ENCODE results near the gene PEF1.

PEF1 gene

DNA sequence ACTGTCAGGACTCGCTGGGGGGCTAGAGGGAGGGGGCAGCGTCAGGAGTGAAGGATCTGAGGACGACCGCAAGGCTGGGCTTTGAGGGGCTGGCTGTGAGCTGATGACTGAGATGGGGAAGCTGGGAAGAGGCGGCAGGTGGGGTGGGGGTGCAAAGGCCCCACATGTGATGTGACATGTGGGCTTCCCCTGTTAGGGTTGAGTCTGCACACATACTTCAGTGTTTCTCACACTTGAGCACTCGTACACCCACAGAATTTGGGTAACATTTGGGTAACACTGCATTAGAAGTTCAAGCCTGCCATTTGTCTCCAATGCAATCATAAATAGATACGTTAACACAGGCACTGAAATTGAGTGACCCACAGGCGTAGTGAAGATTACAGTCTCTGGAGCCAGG, 42.9 kb upstream of the PEF1 start:
- Histone ChIP-seq H3K9me3 (replicated peaks in 1 of 11) (no peaks in the 10 kb centered on the region), H3K27me3 (no peaks in the 10 kb centered on the region; a peak in 1 of 22 replicates), H3K27ac (no peak overlapping the region), H3K36me3 (no peaks in the 10 kb centered on the region), H3K4me2 (no peak overlapping the region), H3K4me1 (peaks cover 0 to 17% (median 7%) of the 10 kb centered on the region in 10 experiments; a peak in 11 of 20 replicates), H3K4me3 (no peak overlapping the region), H3K9ac (no peak overlapping the region), H4K20me1 (peaks cover 0 to 11% (median 0%) of the 10 kb centered on the region in 11 experiments; a peak in 1 of 22 replicates)
- no peak for TF ChIP-seq Cebpa-rat (IDR thresholded peaks at IDR 0.05)

DNA sequence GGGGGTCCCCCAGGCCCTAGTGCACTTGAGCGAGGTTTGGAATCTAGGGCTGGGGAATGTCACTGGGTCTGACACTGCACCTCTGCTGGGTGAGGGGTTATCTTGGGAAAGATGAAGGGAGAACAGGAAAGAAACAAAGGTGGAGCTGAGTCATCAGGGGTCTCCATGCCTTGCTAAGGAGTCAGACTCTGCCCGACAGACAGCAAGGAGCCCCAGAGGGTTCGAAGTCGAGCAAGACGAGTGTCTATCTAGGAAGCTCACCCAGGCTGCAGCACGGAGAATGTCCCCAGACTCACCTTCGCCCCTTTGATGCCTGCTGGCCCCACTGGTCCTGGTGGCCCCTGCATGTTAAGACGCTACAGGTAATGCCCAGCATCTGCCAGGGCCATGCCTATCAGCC, 41.1 kb upstream of the PEF1 start:
- Histone ChIP-seq H3K4me2 (no peak overlapping the region), H3K9me3 (replicated peaks in 1 of 11) (no peaks in the 10 kb centered on the region), H3K9ac (no peak overlapping the region), H3K27me3 (no peaks in the 10 kb centered on the region; a peak in 1 of 22 replicates), H3K4me1 (peaks cover 0 to 18% (median 9%) of the 10 kb centered on the region in 10 experiments; a peak in 12 of 20 replicates), H4K20me1 (peaks cover 0 to 11% (median 0%) of the 10 kb centered on the region in 11 experiments; a peak in 1 of 22 replicates), H3K36me3 (no peaks in the 10 kb centered on the region), H3K27ac (no peak overlapping the region), H3K4me3 (no peak overlapping the region)
- TF ChIP-seq Cebpa-rat (IDR thresholded peaks at IDR 0.05), result no peak

DNA sequence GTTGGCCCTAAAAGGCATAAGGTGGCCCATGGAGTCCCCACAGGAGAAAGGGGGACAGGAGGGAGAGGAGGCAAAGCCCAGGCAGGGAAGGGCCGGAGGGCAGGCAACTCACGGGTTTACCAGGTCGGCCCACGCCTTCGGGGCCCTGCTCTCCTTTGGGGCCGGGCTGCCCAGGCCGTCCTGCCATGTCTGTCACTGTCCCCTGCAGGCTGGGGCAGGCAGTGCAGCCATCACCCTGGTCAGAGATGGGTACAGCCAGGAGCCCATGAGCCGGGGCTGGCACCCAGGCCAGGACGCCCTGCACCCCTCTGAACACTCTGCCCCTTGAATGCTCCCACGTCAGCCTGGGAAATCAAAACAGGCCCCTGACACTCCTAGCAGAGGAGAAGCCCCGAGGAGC, 39.3 kb upstream of the PEF1 start:
- Histone ChIP-seq H3K4me2 (no peak overlapping the region), H3K4me1 (peaks cover 0 to 8% (median 0%) of the 10 kb centered on the region in 10 experiments; a peak in 2 of 20 replicates), H3K27me3 (no peaks in the 10 kb centered on the region; a peak in 1 of 22 replicates), H3K27ac (no peak overlapping the region), H4K20me1 (peaks cover 0 to 11% (median 0%) of the 10 kb centered on the region in 11 experiments; a peak in 1 of 22 replicates), H3K36me3 (no peaks in the 10 kb centered on the region), H3K9me3 (replicated peaks in 1 of 11) (no peaks in the 10 kb centered on the region), H3K9ac (no peak overlapping the region), H3K4me3 (no peak overlapping the region)
- TF ChIP-seq Cebpa-rat (IDR thresholded peaks at IDR 0.05), result no peak

DNA sequence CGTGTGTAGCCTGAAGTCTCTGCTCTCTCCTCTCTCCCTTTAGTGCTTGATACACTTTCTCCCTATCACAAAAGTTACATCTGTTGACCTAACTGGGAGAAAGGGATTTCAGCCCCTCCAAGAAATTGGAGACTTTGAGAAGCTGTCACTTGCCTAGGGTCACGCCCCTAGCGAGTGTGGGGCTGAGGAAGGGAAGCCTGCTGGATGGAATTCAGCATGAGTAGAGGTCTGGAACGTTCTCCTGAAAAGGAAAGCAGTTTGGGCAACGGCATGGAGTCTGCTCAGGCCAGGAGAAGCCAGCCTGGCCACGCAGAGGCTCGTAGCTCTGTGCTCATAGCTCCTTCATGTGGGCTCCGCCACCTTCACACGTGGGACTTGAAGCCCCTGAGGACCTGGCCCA, 36.7 kb upstream of the PEF1 start:
- no peak for TF ChIP-seq Cebpa-rat (IDR thresholded peaks at IDR 0.05)
- no peaks in the 10 kb centered on the region for H3K9me3 ChIP-seq (replicated peaks in 1 of 11)
- no peaks in the 10 kb centered on the region; a peak in 1 of 22 replicates for H3K27me3 ChIP-seq
- no peak overlapping the region for H3K9ac ChIP-seq
- H3K4me2 ChIP-seq, result peak overlapping the region in 2 of 11 experiments; percentile 4 to 42; a peak in 1 of 22 replicates
- no peak overlapping the region for H3K27ac ChIP-seq
- no peak overlapping the region for H3K4me3 ChIP-seq
- H3K4me1 ChIP-seq, result peaks cover 0 to 10% (median 0%) of the 10 kb centered on the region in 10 experiments; a peak in 3 of 20 replicates
- no peaks in the 10 kb centered on the region for H3K36me3 ChIP-seq
- peaks cover 0 to 11% (median 0%) of the 10 kb centered on the region in 11 experiments; a peak in 1 of 22 replicates for H4K20me1 ChIP-seq

DNA sequence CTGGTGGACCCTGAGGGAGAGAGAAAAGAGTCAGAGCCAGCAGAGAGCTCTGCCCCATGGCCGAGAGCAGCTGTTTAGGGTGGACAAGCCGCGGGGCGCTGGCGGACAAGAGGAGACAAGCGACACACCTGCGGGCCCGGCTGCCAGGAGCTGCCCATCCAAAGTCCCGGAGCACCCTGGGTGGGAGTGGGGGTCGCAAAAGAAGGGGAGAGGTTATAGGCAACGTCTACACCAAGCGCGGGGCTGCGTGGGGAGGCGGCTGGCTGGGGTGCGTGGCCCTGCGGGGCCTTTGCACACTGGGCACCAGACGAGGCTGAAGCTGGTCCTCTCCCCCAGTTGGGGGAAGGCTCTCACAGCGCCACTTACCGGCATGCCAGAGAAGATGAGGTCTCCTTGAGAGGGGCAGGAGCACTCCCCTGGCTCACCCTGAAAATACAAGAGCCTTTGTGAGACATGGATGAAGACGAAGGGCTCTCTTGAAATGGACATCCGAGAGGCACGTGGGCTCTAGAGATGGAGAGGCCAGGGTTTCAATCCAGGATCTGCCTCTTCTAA, 35.1 kb upstream of the PEF1 start:
- Histone ChIP-seq H3K4me1 (peaks cover 0 to 10% (median 0%) of the 10 kb centered on the region in 10 experiments; a peak in 3 of 20 replicates), H3K27me3 (no peaks in the 10 kb centered on the region; a peak in 1 of 22 replicates), H3K36me3 (no peaks in the 10 kb centered on the region), H3K9me3 (replicated peaks in 1 of 11) (no peaks in the 10 kb centered on the region), H3K27ac (no peak overlapping the region), H3K4me2 (no peak overlapping the region), H3K9ac (no peak overlapping the region), H3K4me3 (no peak overlapping the region), H4K20me1 (peaks cover 0 to 11% (median 0%) of the 10 kb centered on the region in 11 experiments; a peak in 1 of 22 replicates)
- no peak for TF ChIP-seq Cebpa-rat (IDR thresholded peaks at IDR 0.05)

DNA sequence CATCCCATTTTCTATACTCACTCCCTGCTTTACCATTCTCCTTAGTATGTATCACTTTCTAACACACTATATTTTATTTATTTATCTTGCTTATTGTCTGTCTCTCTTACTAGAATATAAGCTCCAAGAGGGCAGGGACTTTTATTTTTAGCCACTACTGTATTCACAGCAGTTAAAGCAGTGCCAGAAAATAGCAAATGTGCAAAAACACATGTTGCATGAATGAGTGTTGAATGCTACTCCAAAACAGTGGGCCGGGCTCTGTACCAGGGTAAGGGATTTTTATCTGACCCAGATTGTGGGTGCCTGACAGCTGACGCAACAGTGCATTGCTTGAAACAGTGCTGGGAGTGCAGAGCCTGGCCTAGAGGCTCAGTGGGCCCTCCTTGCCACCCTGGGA, 34.4 kb upstream of the PEF1 start:
- H3K36me3 ChIP-seq, result no peaks in the 10 kb centered on the region
- H3K27ac ChIP-seq, result no peak overlapping the region
- H3K9me3 ChIP-seq (replicated peaks in 1 of 11), result no peaks in the 10 kb centered on the region
- H3K9ac ChIP-seq, result no peak overlapping the region
- peaks cover 0 to 10% (median 0%) of the 10 kb centered on the region in 10 experiments; a peak in 3 of 20 replicates for H3K4me1 ChIP-seq
- H3K4me2 ChIP-seq, result no peak overlapping the region
- H4K20me1 ChIP-seq, result peaks cover 0 to 7% (median 0%) of the 10 kb centered on the region in 11 experiments; a peak in 1 of 22 replicates
- H3K4me3 ChIP-seq, result no peak overlapping the region
- TF ChIP-seq Cebpa-rat (IDR thresholded peaks at IDR 0.05), result no peak
- H3K27me3 ChIP-seq, result no peaks in the 10 kb centered on the region

DNA sequence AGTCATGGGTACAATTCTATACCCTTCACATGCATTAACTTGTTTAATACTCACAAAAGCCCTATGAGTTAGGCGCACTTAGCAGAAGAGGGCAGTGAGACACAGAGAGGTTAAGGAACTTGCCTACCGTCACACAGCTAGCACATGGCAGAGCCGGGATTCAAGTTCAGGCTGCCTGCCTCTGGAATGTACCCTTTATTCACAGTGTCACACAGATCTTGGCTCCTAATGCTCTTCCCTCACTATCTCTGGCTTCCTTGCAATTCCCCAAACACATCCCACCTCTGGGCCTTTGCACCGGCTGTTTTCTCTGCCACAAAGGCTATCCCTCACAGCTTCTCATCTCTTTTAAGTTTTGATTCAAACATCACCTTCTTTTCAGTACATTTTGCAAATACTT, 34.0 kb upstream of the PEF1 start:
- Histone ChIP-seq H3K36me3 (no peaks in the 10 kb centered on the region), H3K27me3 (no peaks in the 10 kb centered on the region)
- TF ChIP-seq Cebpa-rat (IDR thresholded peaks at IDR 0.05), result no peak

DNA sequence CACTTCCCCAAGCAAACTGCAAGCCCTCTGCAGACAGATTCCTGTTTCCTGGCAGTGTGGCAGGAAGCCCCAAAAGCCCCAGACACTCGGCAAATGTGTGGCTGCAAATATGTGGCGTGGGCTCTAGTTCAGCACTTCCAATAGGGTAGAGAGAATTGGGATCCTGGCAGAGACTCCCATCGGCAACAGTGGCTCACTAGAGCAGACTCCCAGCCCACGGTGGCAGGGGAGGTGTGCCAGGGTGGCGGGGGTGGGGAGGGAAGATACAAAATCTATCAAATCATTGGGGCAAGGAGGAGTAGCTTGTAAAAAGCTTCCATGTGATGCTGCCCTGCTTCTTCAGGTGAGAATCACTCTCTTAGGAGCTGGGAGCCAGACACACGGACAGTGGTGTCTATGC, 33.3 kb upstream of the PEF1 start:
- H3K9ac ChIP-seq, result no peak overlapping the region
- no peak overlapping the region for H3K27ac ChIP-seq
- H3K4me2 ChIP-seq, result no peak overlapping the region
- peaks cover 0 to 4% (median 0%) of the 10 kb centered on the region in 11 experiments; a peak in 2 of 22 replicates for H4K20me1 ChIP-seq
- no peaks in the 10 kb centered on the region for H3K36me3 ChIP-seq
- H3K4me3 ChIP-seq, result no peak overlapping the region
- peaks cover 0 to 3% (median 0%) of the 10 kb centered on the region in 11 experiments; a peak in 1 of 22 replicates for H3K27me3 ChIP-seq
- no peak for TF ChIP-seq Cebpa-rat (IDR thresholded peaks at IDR 0.05)
- H3K4me1 ChIP-seq, result peaks cover 0 to 10% (median 0%) of the 10 kb centered on the region in 10 experiments; a peak in 3 of 20 replicates
- H3K9me3 ChIP-seq (replicated peaks in 1 of 11), result no peaks in the 10 kb centered on the region

More for the DNA sequence above, 34.0 kb upstream of the PEF1 start:
- Histone ChIP-seq H3K9me3 (replicated peaks in 1 of 11) (no peaks in the 10 kb centered on the region), H3K27ac (no peak overlapping the region), H3K9ac (no peak overlapping the region), H3K4me2 (no peak overlapping the region), H4K20me1 (peaks cover 0 to 7% (median 0%) of the 10 kb centered on the region in 11 experiments; a peak in 1 of 22 replicates), H3K4me1 (peaks cover 0 to 10% (median 0%) of the 10 kb centered on the region in 10 experiments; a peak in 3 of 20 replicates), H3K4me3 (no peak overlapping the region)

DNA sequence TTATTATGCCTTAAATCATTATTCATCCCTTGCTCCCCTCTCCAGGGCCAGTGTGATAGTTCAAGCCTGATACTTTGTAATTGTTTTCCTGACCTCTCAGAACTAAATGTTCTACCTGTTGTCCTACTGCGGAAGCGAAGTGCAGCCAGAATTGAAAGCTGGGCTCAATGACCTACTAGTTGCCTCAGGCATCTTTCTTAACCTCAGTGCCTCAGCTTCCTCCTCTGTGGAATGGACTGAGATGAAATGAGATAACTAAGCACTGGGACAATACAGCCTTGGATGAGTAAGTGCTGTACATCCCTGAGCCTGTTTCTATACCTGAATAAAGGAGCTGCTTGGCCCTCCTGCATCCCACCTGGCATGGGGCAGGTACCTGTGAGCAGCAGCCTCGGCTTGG, 32.7 kb upstream of the PEF1 start:
- Histone ChIP-seq H3K9ac (no peak overlapping the region), H3K27me3 (peaks cover 0 to 8% (median 0%) of the 10 kb centered on the region in 11 experiments; a peak in 3 of 22 replicates), H3K36me3 (no peaks in the 10 kb centered on the region), H3K4me1 (peaks cover 0 to 8% (median 0%) of the 10 kb centered on the region in 10 experiments; a peak in 2 of 20 replicates), H3K4me3 (no peak overlapping the region), H3K9me3 (replicated peaks in 1 of 11) (no peaks in the 10 kb centered on the region), H3K4me2 (no peak overlapping the region), H4K20me1 (no peaks in the 10 kb centered on the region; a peak in 1 of 22 replicates), H3K27ac (no peak overlapping the region)
- TF ChIP-seq Cebpa-rat (IDR thresholded peaks at IDR 0.05), result no peak
